RCC 7860 (cell line): ENCODE results near the gene RIMBP3C.
A peak's percentile ranks its signal among the peaks of the same experiment; 100 is the strongest.
"Not testable (repeated sequence)": the region's sequence is repeated elsewhere in the genome, so short reads cannot be mapped to it uniquely, and the experiment has no call there.

Source experiments
- DNase-seq: peaks from one replicate; pipeline ENCODE4 v3.0.0-alpha.2; 2015; ENCODE audit warnings: low spot score
- FAIRE-seq: peaks from 2 replicates; lab custom pipeline; 2012; peaks lifted over from hg19 to GRCh38; lab: Jason Lieb, UNC

RIMBP3C gene

GRCh38 chr22:21573750-21574494 is 22.7 kb upstream of the RIMBP3C start:
- no peak for FAIRE-seq
- no peak for DNase-seq

- FAIRE-seq: no peak
These were observed 22.1 kb upstream of the RIMBP3C start for GRCh38 chr22:21573293-21573734.

GRCh38 chr22:21571679-21572078 is 20.4 kb upstream of the RIMBP3C start:
- DNase-seq: no peak
- no peak for FAIRE-seq

More at GRCh38 chr22:21573293-21573734, 22.1 kb upstream of the RIMBP3C start:
- no peak for DNase-seq

GRCh38 chr22:21570398-21570797 is 19.1 kb upstream of the RIMBP3C start:
- DNase-seq (no peak), FAIRE-seq (no peak)

GRCh38 chr22:21569459-21570170 is 18.4 kb upstream of the RIMBP3C start:
- FAIRE-seq: no peak
- no peak for DNase-seq

- not testable (repeated sequence) for FAIRE-seq, DNase-seq
These were observed 17.8 kb upstream of the RIMBP3C start for GRCh38 chr22:21569076-21569427.

- DNase-seq: peak; percentile 22
These were observed 17.2 kb upstream of the RIMBP3C start for GRCh38 chr22:21568347-21569075.

GRCh38 chr22:21567456-21568346 is 16.4 kb upstream of the RIMBP3C start, which contains the start of gene UBE2L3:
Gene UBE2L3, plus strand, starts transcription at chr22:21567714. Its CDS starts 31 bp downstream, at chr22:21567745.
- no peak for FAIRE-seq

More at GRCh38 chr22:21568347-21569075, 17.2 kb upstream of the RIMBP3C start:
- no peak for FAIRE-seq

GRCh38 chr22:21564411-21564810 is 13.2 kb upstream of the RIMBP3C start:
- DNase-seq: no peak

More at GRCh38 chr22:21567456-21568346, 16.4 kb upstream of the RIMBP3C start, which contains the start of gene UBE2L3:
- peak; percentile 50 for DNase-seq

GRCh38 chr22:21563912-21564311 is 12.7 kb upstream of the RIMBP3C start:
- FAIRE-seq (no peak), DNase-seq (no peak)

More at GRCh38 chr22:21564411-21564810, 13.2 kb upstream of the RIMBP3C start:
- FAIRE-seq: no peak

GRCh38 chr22:21560657-21561056 is 9.4 kb upstream of the RIMBP3C start:
- DNase-seq, FAIRE-seq: not testable (repeated sequence)

GRCh38 chr22:21559345-21560125 is 8.3 kb upstream of the RIMBP3C start:
- DNase-seq, FAIRE-seq: not testable (repeated sequence)

- not testable (repeated sequence) for FAIRE-seq, DNase-seq
These were observed 598 bp downstream of the RIMBP3C start for GRCh38 chr22:21550678-21551047.

- FAIRE-seq, DNase-seq: not testable (repeated sequence)
These were observed 1.1 kb downstream of the RIMBP3C start for GRCh38 chr22:21550008-21550677.

- not testable (repeated sequence) for FAIRE-seq, DNase-seq
These were observed 1.7 kb downstream of the RIMBP3C start for GRCh38 chr22:21549558-21549957.

GRCh38 chr22:21544432-21545322 is 6.6 kb downstream of the RIMBP3C start:
- not testable (repeated sequence) for FAIRE-seq

GRCh38 chr22:21539862-21540261 is 11.4 kb downstream of the RIMBP3C start:
- not testable (repeated sequence) for DNase-seq, FAIRE-seq

More at GRCh38 chr22:21544432-21545322, 6.6 kb downstream of the RIMBP3C start:
- not testable (repeated sequence) for DNase-seq
